Measurements from ENCODE around the gene SH2D2A.

The SH2D2A gene

GRCh38 chr1:156828400-156829124 is 11.9 kb upstream of the SH2D2A start:
- H3K9me3 ChIP-seq (ENCODE audit: control insufficient read depth in 5 of 5, low read length in 5 of 5), result no peaks in the 10 kb centered on the region

DNA sequence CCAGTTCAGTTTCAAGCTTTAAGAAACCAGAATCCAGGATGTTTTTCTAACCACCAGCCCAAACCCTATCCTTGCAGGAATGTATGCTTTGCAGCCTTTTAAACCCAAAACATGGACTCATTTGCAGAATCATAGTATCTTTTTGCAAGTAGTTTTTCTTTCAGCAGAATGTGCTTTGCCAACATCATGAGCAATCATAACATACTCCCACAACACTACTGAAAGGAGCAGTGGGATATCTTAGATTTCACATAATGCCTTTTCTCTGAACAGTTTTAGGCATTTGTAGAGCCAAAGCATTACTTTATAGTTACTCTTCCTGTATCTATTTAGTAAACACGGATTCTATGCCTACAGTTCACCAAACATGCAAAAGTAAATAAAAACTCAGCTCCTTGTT is 10.0 kb upstream of the SH2D2A start:
- H3K4me3 ChIP-seq (ENCODE audit: low read depth in 1 of 5, low read length in 5 of 5), result no peak overlapping the region
- H3K4me1 ChIP-seq (ENCODE audit: control insufficient read depth in 5 of 5, insufficient read depth in 5 of 5, low read length in 5 of 5), result no peaks in the 10 kb centered on the region
- H3K27ac ChIP-seq (ENCODE audit: low read depth, low read length), result no peak overlapping the region
- H3K9me3 ChIP-seq (ENCODE audit: control insufficient read depth in 5 of 5, low read length in 5 of 5), result no peaks in the 10 kb centered on the region
- no peak overlapping the region for H3K9ac ChIP-seq (ENCODE audit: low read length in 5 of 5)
- peaks cover 0 to 4% (median 0%) of the 10 kb centered on the region in 5 donors for H3K27me3 ChIP-seq (ENCODE audit: control insufficient read depth in 5 of 5, insufficient read depth in 4 of 5, low read length in 5 of 5)
- H3K36me3 ChIP-seq (ENCODE audit: control insufficient read depth in 5 of 5, insufficient read depth in 5 of 5, low read length in 5 of 5), result no peaks in the 10 kb centered on the region

More at GRCh38 chr1:156828400-156829124, 11.9 kb upstream of the SH2D2A start:
- Histone ChIP-seq H3K4me3 (ENCODE audit: low read depth in 1 of 5, low read length in 5 of 5) (no peak overlapping the region), H3K9ac (ENCODE audit: low read length in 5 of 5) (no peak overlapping the region), H3K27me3 (ENCODE audit: control insufficient read depth in 5 of 5, insufficient read depth in 4 of 5, low read length in 5 of 5) (peaks cover 0 to 4% (median 2%) of the 10 kb centered on the region in 5 donors), H3K36me3 (ENCODE audit: control insufficient read depth in 5 of 5, insufficient read depth in 5 of 5, low read length in 5 of 5) (no peaks in the 10 kb centered on the region), H3K4me1 (ENCODE audit: control insufficient read depth in 5 of 5, insufficient read depth in 5 of 5, low read length in 5 of 5) (no peaks in the 10 kb centered on the region), H3K27ac (ENCODE audit: low read depth, low read length) (no peak overlapping the region)

DNA sequence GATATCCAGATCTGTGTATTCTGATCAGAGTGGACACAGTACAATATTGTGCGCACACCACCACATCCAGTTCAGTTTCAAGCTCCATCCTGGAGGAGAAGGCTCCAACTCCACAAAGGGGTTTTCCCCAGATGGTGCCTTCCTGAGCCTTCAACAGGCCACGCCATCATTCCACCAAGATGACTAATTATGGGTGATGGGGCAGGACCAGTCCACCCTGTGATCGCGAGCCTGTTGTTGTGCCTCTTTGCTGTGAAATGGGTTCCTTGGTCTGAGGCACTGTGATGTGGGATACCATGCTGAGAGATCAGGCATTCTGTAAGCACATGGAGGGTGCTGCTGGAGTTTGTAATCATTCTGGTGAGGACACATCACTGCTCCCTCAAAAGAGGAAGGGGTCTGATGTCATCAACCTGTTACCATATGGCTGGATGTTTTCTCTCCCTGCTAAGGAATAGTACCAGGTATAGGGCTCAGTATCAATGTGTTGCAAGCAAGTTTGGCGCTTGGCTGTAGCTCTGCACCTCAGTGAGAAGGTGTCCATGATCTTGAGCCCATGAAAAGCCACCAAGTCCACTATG is 6.7 kb upstream of the SH2D2A start:
- Histone ChIP-seq H3K9ac (ENCODE audit: low read length in 5 of 5) (no peak overlapping the region), H3K27ac (ENCODE audit: low read depth, low read length) (no peak overlapping the region), H3K9me3 (ENCODE audit: control insufficient read depth in 5 of 5, low read length in 5 of 5) (no peaks in the 10 kb centered on the region), H3K4me1 (ENCODE audit: control insufficient read depth in 5 of 5, insufficient read depth in 5 of 5, low read length in 5 of 5) (no peaks in the 10 kb centered on the region), H3K27me3 (ENCODE audit: control insufficient read depth in 5 of 5, insufficient read depth in 4 of 5, low read length in 5 of 5) (no peaks in the 10 kb centered on the region), H3K4me3 (ENCODE audit: low read depth in 1 of 5, low read length in 5 of 5) (no peak overlapping the region), H3K36me3 (ENCODE audit: control insufficient read depth in 5 of 5, insufficient read depth in 5 of 5, low read length in 5 of 5) (no peaks in the 10 kb centered on the region)

DNA sequence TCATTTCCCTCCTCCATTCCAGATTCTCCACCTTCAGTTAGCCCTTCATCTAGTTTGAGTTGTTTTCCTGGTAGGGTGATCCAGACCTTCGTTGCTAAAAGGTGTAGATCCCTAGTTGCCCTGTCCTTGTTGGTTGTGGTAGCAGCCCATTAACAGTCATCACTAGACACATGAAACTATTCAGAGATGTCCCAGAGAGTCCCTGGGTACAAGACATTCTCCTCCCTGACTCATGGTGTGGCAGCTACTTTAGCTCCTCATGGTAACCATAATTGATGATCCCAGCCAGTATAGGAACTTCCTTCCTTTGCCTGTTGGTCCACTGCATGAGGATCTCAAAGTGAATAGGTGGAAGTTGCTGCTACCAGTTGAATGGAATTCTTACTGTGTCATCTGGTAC is 6.0 kb upstream of the SH2D2A start:
- Histone ChIP-seq H3K36me3 (ENCODE audit: control insufficient read depth in 5 of 5, insufficient read depth in 5 of 5, low read length in 5 of 5) (no peaks in the 10 kb centered on the region), H3K4me1 (ENCODE audit: control insufficient read depth in 5 of 5, insufficient read depth in 5 of 5, low read length in 5 of 5) (no peaks in the 10 kb centered on the region), H3K27ac (ENCODE audit: low read depth, low read length) (no peak overlapping the region), H3K9me3 (ENCODE audit: control insufficient read depth in 5 of 5, low read length in 5 of 5) (no peaks in the 10 kb centered on the region), H3K27me3 (ENCODE audit: control insufficient read depth in 5 of 5, insufficient read depth in 4 of 5, low read length in 5 of 5) (no peaks in the 10 kb centered on the region), H3K4me3 (ENCODE audit: low read depth in 1 of 5, low read length in 5 of 5) (no peak overlapping the region), H3K9ac (ENCODE audit: low read length in 5 of 5) (no peak overlapping the region)

- H3K27ac ChIP-seq (ENCODE audit: low read depth, low read length), result no peak overlapping the region
- H3K36me3 ChIP-seq (ENCODE audit: control insufficient read depth in 5 of 5, insufficient read depth in 5 of 5, low read length in 5 of 5), result no peaks in the 10 kb centered on the region
- no peak overlapping the region for H3K4me3 ChIP-seq (ENCODE audit: low read depth in 1 of 5, low read length in 5 of 5)
- H3K27me3 ChIP-seq (ENCODE audit: control insufficient read depth in 5 of 5, insufficient read depth in 4 of 5, low read length in 5 of 5), result no peaks in the 10 kb centered on the region
- peaks cover 0 to 4% (median 3%) of the 10 kb centered on the region in 5 donors for H3K4me1 ChIP-seq (ENCODE audit: control insufficient read depth in 5 of 5, insufficient read depth in 5 of 5, low read length in 5 of 5)
- H3K9ac ChIP-seq (ENCODE audit: low read length in 5 of 5), result no peak overlapping the region
- no peaks in the 10 kb centered on the region for H3K9me3 ChIP-seq (ENCODE audit: control insufficient read depth in 5 of 5, low read length in 5 of 5)
These were observed 5.2 kb upstream of the SH2D2A start for GRCh38 chr1:156821801-156822200.

DNA sequence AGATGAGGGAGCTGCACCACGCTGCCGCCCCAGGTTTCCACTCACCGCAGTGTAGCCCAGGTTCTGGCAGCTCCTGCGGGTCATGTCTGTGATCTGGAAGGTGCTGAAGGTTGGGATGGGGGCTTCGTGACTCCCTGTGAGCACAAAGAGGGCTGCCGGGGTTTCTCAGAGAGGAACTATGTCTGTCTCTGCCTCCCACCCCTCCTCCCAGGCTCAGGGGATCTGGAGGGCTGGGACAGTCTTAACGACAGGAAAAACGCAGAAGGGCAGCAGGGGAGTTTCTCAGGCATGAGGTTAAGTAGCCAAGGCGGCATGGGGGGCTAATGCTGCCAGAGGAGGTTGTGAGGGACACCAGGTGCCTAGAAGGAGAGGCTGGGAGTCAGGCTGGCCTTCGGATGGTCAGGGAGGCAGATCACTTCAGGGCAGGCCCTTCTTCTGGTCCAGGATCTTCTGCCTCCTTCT is 656 bp downstream of the SH2D2A start:
- Histone ChIP-seq H3K4me3 (ENCODE audit: low read depth in 1 of 5, low read length in 5 of 5) (peak overlapping the region in 4 of 5 donors; percentile 17 to 39 (median 36)), H3K27me3 (ENCODE audit: control insufficient read depth in 5 of 5, insufficient read depth in 4 of 5, low read length in 5 of 5) (no peaks in the 10 kb centered on the region), H3K9ac (ENCODE audit: low read length in 5 of 5) (peak overlapping the region in 4 of 5 donors; percentile 1 to 61 (median 27)), H3K9me3 (ENCODE audit: control insufficient read depth in 5 of 5, low read length in 5 of 5) (no peaks in the 10 kb centered on the region), H3K36me3 (ENCODE audit: control insufficient read depth in 5 of 5, insufficient read depth in 5 of 5, low read length in 5 of 5) (no peaks in the 10 kb centered on the region), H3K27ac (ENCODE audit: low read depth, low read length) (no peak overlapping the region), H3K4me1 (ENCODE audit: control insufficient read depth in 5 of 5, insufficient read depth in 5 of 5, low read length in 5 of 5) (peaks cover 8 to 41% (median 40%) of the 10 kb centered on the region in 5 donors)

GRCh38 chr1:156815307-156815826 is 1.3 kb downstream of the SH2D2A start:
- Histone ChIP-seq H3K27ac (ENCODE audit: low read depth, low read length) (no peak overlapping the region), H3K9ac (ENCODE audit: low read length in 5 of 5) (peak overlapping the region in 1 of 5 donors; percentile 16), H3K36me3 (ENCODE audit: control insufficient read depth in 5 of 5, insufficient read depth in 5 of 5, low read length in 5 of 5) (no peaks in the 10 kb centered on the region), H3K4me1 (ENCODE audit: control insufficient read depth in 5 of 5, insufficient read depth in 5 of 5, low read length in 5 of 5) (peaks cover 8 to 41% (median 40%) of the 10 kb centered on the region in 5 donors), H3K9me3 (ENCODE audit: control insufficient read depth in 5 of 5, low read length in 5 of 5) (no peaks in the 10 kb centered on the region), H3K27me3 (ENCODE audit: control insufficient read depth in 5 of 5, insufficient read depth in 4 of 5, low read length in 5 of 5) (no peaks in the 10 kb centered on the region), H3K4me3 (ENCODE audit: low read depth in 1 of 5, low read length in 5 of 5) (peak overlapping the region in 4 of 5 donors; percentile 17 to 39 (median 36))

DNA sequence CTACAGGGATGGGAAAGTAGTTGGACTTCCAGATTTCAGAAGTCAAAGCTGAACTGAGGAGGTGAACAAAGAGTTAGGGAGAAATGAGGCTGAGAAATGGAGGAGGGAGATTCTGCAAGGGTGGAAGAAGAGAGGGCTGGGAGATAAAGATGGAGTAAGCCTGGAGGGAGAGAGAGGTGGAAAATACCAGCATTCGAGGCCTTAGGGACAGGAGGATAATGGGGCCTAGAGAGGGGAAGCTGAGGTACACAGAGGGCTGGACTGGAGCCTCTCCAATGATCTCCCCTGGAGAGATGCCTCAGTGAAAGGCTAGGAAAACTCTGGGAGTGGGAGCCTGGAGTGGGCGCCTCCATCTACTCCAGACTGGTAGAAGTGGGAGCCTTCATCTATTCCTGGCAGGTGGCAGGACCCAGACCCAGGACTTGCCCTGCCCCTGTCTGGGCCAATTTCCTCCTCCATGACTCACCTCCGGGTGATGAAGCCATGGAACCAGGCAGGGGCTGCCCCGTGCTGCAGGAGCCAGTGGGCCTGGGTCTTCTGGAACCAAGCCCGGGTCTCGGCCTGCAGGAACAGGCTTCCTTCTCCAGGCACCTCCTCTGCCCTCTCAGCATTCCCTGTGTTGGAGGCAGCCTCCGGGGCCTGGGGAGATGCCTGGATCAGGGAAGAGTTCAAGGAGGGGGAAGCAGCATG is 1.9 kb downstream of the SH2D2A start:
- Histone ChIP-seq H3K4me1 (ENCODE audit: control insufficient read depth in 5 of 5, insufficient read depth in 5 of 5, low read length in 5 of 5) (peaks cover 8 to 41% (median 40%) of the 10 kb centered on the region in 5 donors), H3K9me3 (ENCODE audit: control insufficient read depth in 5 of 5, low read length in 5 of 5) (no peaks in the 10 kb centered on the region), H3K36me3 (ENCODE audit: control insufficient read depth in 5 of 5, insufficient read depth in 5 of 5, low read length in 5 of 5) (no peaks in the 10 kb centered on the region), H3K27me3 (ENCODE audit: control insufficient read depth in 5 of 5, insufficient read depth in 4 of 5, low read length in 5 of 5) (no peaks in the 10 kb centered on the region), H3K27ac (ENCODE audit: low read depth, low read length) (no peak overlapping the region), H3K9ac (ENCODE audit: low read length in 5 of 5) (peak overlapping the region in 1 of 5 donors; percentile 62), H3K4me3 (ENCODE audit: low read depth in 1 of 5, low read length in 5 of 5) (peak overlapping the region in 3 of 5 donors; percentile 6 to 68 (median 53))

DNA sequence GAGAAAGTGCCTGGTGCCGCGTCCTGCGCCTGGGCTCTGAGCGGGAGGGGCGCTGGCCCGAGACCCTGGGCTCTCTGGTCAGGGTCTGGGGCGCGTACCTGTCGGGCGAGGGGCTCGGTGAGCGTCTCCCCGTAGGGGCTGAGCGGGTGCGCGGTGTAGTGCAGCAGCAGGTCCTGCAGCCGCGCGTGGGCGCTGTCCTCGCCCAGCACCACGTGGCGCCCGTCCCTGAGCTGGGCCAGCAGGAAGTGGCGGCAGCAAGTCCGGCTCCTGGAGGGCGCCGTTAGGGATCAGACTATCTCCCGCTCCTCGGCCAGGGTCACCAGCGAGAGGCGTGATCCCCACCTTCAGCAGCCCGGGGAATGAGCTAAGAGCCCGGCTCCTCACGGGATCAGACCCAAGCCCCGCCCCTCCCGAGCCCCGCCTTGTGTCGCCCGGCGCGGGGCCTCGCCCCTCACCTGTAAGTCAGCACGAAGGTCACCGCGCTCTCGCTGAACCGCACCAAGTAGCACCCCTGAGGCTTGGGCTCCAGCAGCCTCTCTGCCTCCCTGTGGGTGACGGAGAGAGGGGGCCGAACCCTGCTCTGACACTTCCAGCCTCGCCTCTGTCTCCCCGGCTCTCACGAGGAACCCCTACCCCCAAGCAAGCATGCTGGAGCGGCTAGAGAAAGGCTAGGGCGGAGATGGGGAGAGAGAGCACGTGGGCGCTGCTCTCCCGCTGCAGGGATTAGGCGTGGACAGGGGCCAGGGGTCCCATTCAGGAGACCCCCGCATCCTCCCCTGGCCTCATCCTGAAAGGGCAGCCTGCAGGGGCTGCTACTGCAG is 2.7 kb downstream of the SH2D2A start:
- peak overlapping the region; percentile 53 to 68 (median 61) for H3K4me3 ChIP-seq (ENCODE audit: low read depth in 1 of 5, low read length in 5 of 5)
- peak overlapping the region in 3 of 5 donors; percentile 40 to 62 (median 56) for H3K9ac ChIP-seq (ENCODE audit: low read length in 5 of 5)
- no peaks in the 10 kb centered on the region for H3K27me3 ChIP-seq (ENCODE audit: control insufficient read depth in 5 of 5, insufficient read depth in 4 of 5, low read length in 5 of 5)
- no peaks in the 10 kb centered on the region for H3K36me3 ChIP-seq (ENCODE audit: control insufficient read depth in 5 of 5, insufficient read depth in 5 of 5, low read length in 5 of 5)
- H3K4me1 ChIP-seq (ENCODE audit: control insufficient read depth in 5 of 5, insufficient read depth in 5 of 5, low read length in 5 of 5), result peaks cover 8 to 41% (median 40%) of the 10 kb centered on the region in 5 donors
- H3K27ac ChIP-seq (ENCODE audit: low read depth, low read length), result no peak overlapping the region
- no peaks in the 10 kb centered on the region for H3K9me3 ChIP-seq (ENCODE audit: control insufficient read depth in 5 of 5, low read length in 5 of 5)
